ENCODE measurements around the gene RETSAT.

The RETSAT gene

GRCh38 chr2:85357736-85358135 is 3.4 kb upstream of the RETSAT start:
- Histone ChIP-seq H3K9me3 (ENCODE audit: control insufficient read depth, insufficient read depth, low read depth, low read length) (no peaks in the 10 kb centered on the region), H3K4me3 (ENCODE audit: low read depth, low read length) (no peak overlapping the region), H3K36me3 (ENCODE audit: control insufficient read depth in 2 of 2, insufficient read depth in 1 of 2, low read length in 2 of 2) (peaks cover 31 to 52% of the 10 kb centered on the region in 2 experiments), H3K27ac (ENCODE audit: extremely low read depth, low read depth, low read length) (no peak overlapping the region), H3K4me1 (ENCODE audit: control insufficient read depth, insufficient read depth, low read length) (no peaks in the 10 kb centered on the region; the same call in 1 of the 2 replicates)
- POLR2A ChIA-PET: interaction anchor here (0.6 to 0.8 kb wide), 2 partner anchors 12 to 300 kb away, joined by 3 to 4 read pairs; no protein-coding TSS in a partner anchor
- no peak for TF ChIP-seq ZBTB21 (tag by site-specific recombination; IDR thresholded peaks at IDR 0.05)
- no peak for TF ChIP-seq ZBTB8A (tag by site-specific recombination; IDR thresholded peaks at IDR 0.05)
- TF ChIP-seq ZNF362 (tag by site-specific recombination; IDR thresholded peaks at IDR 0.05): no peak
- TF ChIP-seq ZNF132 (tag by site-specific recombination; IDR thresholded peaks at IDR 0.05; ENCODE audit: borderline replicate concordance): no peak
- no peak for TF ChIP-seq PRDM10 (tag by site-specific recombination; IDR thresholded peaks at IDR 0.05)
- no peak for TF ChIP-seq ZNF280C (tag by site-specific recombination; IDR thresholded peaks at IDR 0.05)
- no peak for TF ChIP-seq ZNF292 (tag by site-specific recombination; IDR thresholded peaks at IDR 0.05; ENCODE audit: borderline replicate concordance, low read depth)
- no peak for TF ChIP-seq ZNF10 (tag by site-specific recombination; IDR thresholded peaks at IDR 0.05)
- no peak for TF ChIP-seq ZNF600 (tag by site-specific recombination; IDR thresholded peaks at IDR 0.05)
- TF ChIP-seq ZFP69B (tag by site-specific recombination; IDR thresholded peaks at IDR 0.05): no peak
- no peak for TF ChIP-seq ZBTB44 (tag by site-specific recombination; IDR thresholded peaks at IDR 0.05)
- TF ChIP-seq PRDM2 (tag by site-specific recombination; IDR thresholded peaks at IDR 0.05; ENCODE audit: borderline replicate concordance): no peak
- no peak for TF ChIP-seq INSM2 (tag by site-specific recombination; IDR thresholded peaks at IDR 0.05)
- no peak for TF ChIP-seq ZNF211 (tag by site-specific recombination; IDR thresholded peaks at IDR 0.05; ENCODE audit: low read depth)
- CTCF ChIA-PET: interaction anchor here (1.0 kb wide), 1 partner anchor 279 kb away, joined by 3 read pairs; no protein-coding TSS in a partner anchor

All from HEK293 (cell line).